GM12878 (cell line): Measurements from ENCODE around the gene AGFG1. TPM values are rescaled to one million over a fixed set of nuclear protein-coding genes. Genes with fewer than 3 reads are reported as not detected.

Source experiments
- ATAC-seq: fragments of 200-7000 bp; cut with Tn5 transposase; 3 replicates; pipeline ENCODE4 v1.9.1; 2020; ENCODE audit warnings: mild to moderate bottlenecking, moderate library complexity
- BruUV-seq: library from RNA; stranded (reverse); fragments of 400-500 nt; replicated peaks from 2 replicates; lab custom pipeline; 2021; lab: Mats Ljungman, UMichigan
- CTCF ChIA-PET: fragments of 300-600 bp; sonication (Branson Sonifier 250); formaldehyde crosslinking; extraction: SDS; loops from one replicate; lab custom pipeline; 2021; ENCODE audit warnings: inconsistent platforms; lab: Yijun Ruan, JAX
- POLR2A ChIA-PET: fragments of 350-600 bp; formaldehyde crosslinking; extraction: SDS; loops from one replicate; lab custom pipeline; 2021; ENCODE audit warnings: inconsistent platforms; lab: Charles Lee
- RAD21 ChIA-PET: fragments of 300-600 bp; sonication (Branson Sonifier 250); formaldehyde crosslinking; loops from one replicate; lab custom pipeline; 2023; ENCODE audit warnings: antibody characterized with exemption; ENCODE audit not compliant: unreplicated experiment; lab: Charles Lee
- SMC1A ChIA-PET: fragments of 300-600 bp; sonication (Branson Sonifier 250); formaldehyde crosslinking; loops from one replicate; lab custom pipeline; 2023; ENCODE audit not compliant: unreplicated experiment, uncharacterized antibody; lab: Charles Lee
- DNase-seq: peaks from one replicate; pipeline ENCODE4 v3.0.0-alpha.2; 2011; ENCODE audit warnings: low read depth, low spot score
- FAIRE-seq: peaks from 3 replicates; lab custom pipeline; 2011; peaks lifted over from hg19 to GRCh38; lab: Jason Lieb, UNC
- H2AFZ ChIP-seq: 2 replicates; pipeline ENCODE4 v1.6.0; 2011; ENCODE audit warnings: low read depth, low read length, control low read depth; ENCODE audit not compliant: control insufficient read depth
- H3K27ac ChIP-seq: 2 replicates; pipeline ENCODE4 v1.5.1; 2011; ENCODE audit warnings: control low read depth; ENCODE audit not compliant: control insufficient read depth, insufficient read depth
- H3K27me3 ChIP-seq, 2 experiments: replicated peaks in 1 of 2; 2 replicates each; pipeline versions ENCODE4 v1.6.0 to v1.6.1; 2011; ENCODE audit warnings: low read length in 1 of 2; ENCODE audit not compliant: control insufficient read depth in 2 of 2, insufficient read depth in 2 of 2
- H3K36me3 ChIP-seq, 2 experiments: 2 replicates each; pipeline ENCODE4 v1.5.1; 2011; ENCODE audit warnings: low read length in 1 of 2; ENCODE audit not compliant: control insufficient read depth in 2 of 2, insufficient read depth in 2 of 2
- H3K4me1 ChIP-seq: 2 replicates; pipeline ENCODE4 v1.6.1; 2011; ENCODE audit warnings: mild to moderate bottlenecking, low read length, moderate library complexity, mixed read lengths; ENCODE audit not compliant: control insufficient read depth, insufficient read depth
- H3K4me2 ChIP-seq: 2 replicates; pipeline ENCODE4 v1.6.0; 2011; ENCODE audit warnings: control low read depth; ENCODE audit not compliant: control insufficient read depth, insufficient read depth
- H3K4me3 ChIP-seq: fragments of 200-600 bp; sonication (generic); 2 replicates; pipeline ENCODE4 v1.5.1; 2016
- H3K79me2 ChIP-seq: 2 replicates; pipeline ENCODE4 v1.6.0; 2011; ENCODE audit warnings: low read length; ENCODE audit not compliant: control insufficient read depth, insufficient read depth
- H3K9ac ChIP-seq: 2 replicates; pipeline ENCODE4 v1.8.0; 2011; ENCODE audit warnings: low read length, control low read depth, mixed read lengths; ENCODE audit not compliant: control insufficient read depth, insufficient read depth
- H3K9me3 ChIP-seq: replicated peaks from 3 replicates; pipeline ENCODE4 v1.5.1; 2011; ENCODE audit warnings: mild to moderate bottlenecking, low read length; ENCODE audit not compliant: control insufficient read depth, insufficient read depth
- H4K20me1 ChIP-seq: 2 replicates; pipeline ENCODE4 v1.6.0; 2011; ENCODE audit not compliant: control insufficient read depth, insufficient read depth
- BMI1 ChIP-seq: fragments of 450-650 bp; IDR thresholded peaks from 2 replicates; pipeline ENCODE4 v1.6.1; 2016; ENCODE audit warnings: mild to moderate bottlenecking, moderate library complexity, borderline replicate concordance
- MEF2A ChIP-seq: IDR thresholded peaks from 2 replicates; pipeline ENCODE4 v1.6.1; 2011; ENCODE audit warnings: low read depth, mild to moderate bottlenecking, low read length, moderate library complexity; ENCODE audit not compliant: insufficient read depth
- WGBS: methylation state at CpG from one replicate; pipeline ENCODE4 v1.1.6; 2016; ENCODE audit warnings: low lambda C conversion rate; ENCODE audit not compliant: insufficient replicate concordance, insufficient coverage; ENCODE audit errors: missing lambda C conversion rate; 5-methylcytosine and 5-hydroxymethylcytosine counted together
- in situ Hi-C: fragments of 300-500 bp; cut with MboI; formaldehyde crosslinking; loops from 9 replicates; pipeline ENCODE4 v1.14.3; 2018; ENCODE audit warnings: mixed read lengths
- intact Hi-C: fragments of 100-400 bp; cut with micrococcal nuclease; formaldehyde crosslinking; loops from one replicate; pipeline ENCODE4 v1.14.2; 2022; ENCODE audit not compliant: unreplicated experiment
- polyA plus RNA-seq, 11 experiments: library from polyadenylated mRNA; depleted of rRNA in 4 of 11; unstranded in 6 of 11; stranded (reverse) in 5 of 11; fragments of >200 nt; fragmentation: Nextera tagmentation in 4 of 11; fragmentation: Illumina TruSeq in 1 of 11; extraction: Ambion mirVana in 4 of 11; extraction: Trizol in 1 of 11; gene quantifications; 1 replicate in 1 of 11; 2 replicates in 10 of 11; pipeline versions ENCODE4 v1.2.1 to v1.2.3, GENCODE V29; 2011 to 2016; ENCODE audit warnings: inconsistent platforms in 2 of 11, missing spikeins in 2 of 11, low read depth in 1 of 11
- total RNA-seq, 4 experiments: library from RNA; depleted of rRNA in 3 of 4; stranded (reverse); fragments of >200 nt in 3 of 4; fragmentation: Illumina TruSeq in 1 of 4; extraction: Trizol in 1 of 4; gene quantifications; 2 replicates each; pipeline versions ENCODE4 v1.2.1 to v1.2.3, GENCODE V29; 2013 to 2021
- TF ChIP-seq, protein P1 (sequence below): fragments of 450-650 bp; IDR thresholded peaks from 2 replicates; pipeline ENCODE4 v1.6.1; 2016; ENCODE audit warnings: mild to moderate bottlenecking, moderate library complexity, borderline replicate concordance

Gene AGFG1
- total and polyA plus RNA-seq, 10 of the 15 experiments (the other 5 are each of a cell fraction or from before 2014, with no cell fraction given) = 7.3 to 243 (median 81.7) TPM

GRCh38 chr2:227436436-227437174 is 35.4 kb upstream of the AGFG1 start:
- ChIA-PET CTCF (no interaction called here), SMC1A (interaction anchor here (1.5 kb wide), 1 partner anchor 20 kb away, joined by 4 read pairs; no protein-coding TSS in a partner anchor), RAD21 (no interaction called here), POLR2A (no interaction called here)
- no peaks in the 10 kb centered on the region for H4K20me1 ChIP-seq
- no peak for ATAC-seq
- H3K4me1 ChIP-seq = no peaks in the 10 kb centered on the region
- no peaks in the 10 kb centered on the region for H3K27me3 ChIP-seq
- no peak for FAIRE-seq
- H3K9me3 ChIP-seq = peaks cover 8% of the 10 kb centered on the region; the same call in 2 of the 3 replicates
- TF ChIP-seq, protein P1, sequence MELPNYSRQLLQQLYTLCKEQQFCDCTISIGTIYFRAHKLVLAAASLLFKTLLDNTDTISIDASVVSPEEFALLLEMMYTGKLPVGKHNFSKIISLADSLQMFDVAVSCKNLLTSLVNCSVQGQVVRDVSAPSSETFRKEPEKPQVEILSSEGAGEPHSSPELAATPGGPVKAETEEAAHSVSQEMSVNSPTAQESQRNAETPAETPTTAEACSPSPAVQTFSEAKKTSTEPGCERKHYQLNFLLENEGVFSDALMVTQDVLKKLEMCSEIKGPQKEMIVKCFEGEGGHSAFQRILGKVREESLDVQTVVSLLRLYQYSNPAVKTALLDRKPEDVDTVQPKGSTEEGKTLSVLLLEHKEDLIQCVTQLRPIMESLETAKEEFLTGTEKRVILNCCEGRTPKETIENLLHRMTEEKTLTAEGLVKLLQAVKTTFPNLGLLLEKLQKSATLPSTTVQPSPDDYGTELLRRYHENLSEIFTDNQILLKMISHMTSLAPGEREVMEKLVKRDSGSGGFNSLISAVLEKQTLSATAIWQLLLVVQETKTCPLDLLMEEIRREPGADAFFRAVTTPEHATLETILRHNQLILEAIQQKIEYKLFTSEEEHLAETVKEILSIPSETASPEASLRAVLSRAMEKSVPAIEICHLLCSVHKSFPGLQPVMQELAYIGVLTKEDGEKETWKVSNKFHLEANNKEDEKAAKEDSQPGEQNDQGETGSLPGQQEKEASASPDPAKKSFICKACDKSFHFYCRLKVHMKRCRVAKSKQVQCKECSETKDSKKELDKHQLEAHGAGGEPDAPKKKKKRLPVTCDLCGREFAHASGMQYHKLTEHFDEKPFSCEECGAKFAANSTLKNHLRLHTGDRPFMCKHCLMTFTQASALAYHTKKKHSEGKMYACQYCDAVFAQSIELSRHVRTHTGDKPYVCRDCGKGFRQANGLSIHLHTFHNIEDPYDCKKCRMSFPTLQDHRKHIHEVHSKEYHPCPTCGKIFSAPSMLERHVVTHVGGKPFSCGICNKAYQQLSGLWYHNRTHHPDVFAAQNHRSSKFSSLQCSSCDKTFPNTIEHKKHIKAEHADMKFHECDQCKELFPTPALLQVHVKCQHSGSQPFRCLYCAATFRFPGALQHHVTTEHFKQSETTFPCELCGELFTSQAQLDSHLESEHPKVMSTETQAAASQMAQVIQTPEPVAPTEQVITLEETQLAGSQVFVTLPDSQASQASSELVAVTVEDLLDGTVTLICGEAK = peak; percentile 25; the same call in 1 of the 2 replicates
- TF ChIP-seq MEF2A (no peak), BMI1 (no peak)
- H3K79me2 ChIP-seq = no peaks in the 10 kb centered on the region
- no peak overlapping the region for H3K9ac ChIP-seq
- no peak overlapping the region for H3K27ac ChIP-seq
- H2AFZ ChIP-seq = no peak overlapping the region
- no peak overlapping the region for H3K4me2 ChIP-seq
- in situ Hi-C loops = no loop called here
- H3K36me3 ChIP-seq = no peaks in the 10 kb centered on the region
- no peak overlapping the region for H3K4me3 ChIP-seq
- DNase-seq = no peak
- no TSS peak for BruUV-seq
- WGBS = 42% methylated on average over 7 of the region's 7 CpGs
- intact Hi-C loops = no loop called here
